ENCODE measurements around the gene CMTM2. TPM values are rescaled to one million over a fixed set of nuclear protein-coding genes. Genes with fewer than 3 reads are reported as not detected.
"Not testable (repeated sequence)": the region's sequence is repeated elsewhere in the genome, so short reads cannot be mapped to it uniquely, and the experiment has no call there.

CMTM2 gene
- total and polyA plus RNA-seq, 9 donors, result 0.25 to 0.68 (median 0.44) TPM

DNA sequence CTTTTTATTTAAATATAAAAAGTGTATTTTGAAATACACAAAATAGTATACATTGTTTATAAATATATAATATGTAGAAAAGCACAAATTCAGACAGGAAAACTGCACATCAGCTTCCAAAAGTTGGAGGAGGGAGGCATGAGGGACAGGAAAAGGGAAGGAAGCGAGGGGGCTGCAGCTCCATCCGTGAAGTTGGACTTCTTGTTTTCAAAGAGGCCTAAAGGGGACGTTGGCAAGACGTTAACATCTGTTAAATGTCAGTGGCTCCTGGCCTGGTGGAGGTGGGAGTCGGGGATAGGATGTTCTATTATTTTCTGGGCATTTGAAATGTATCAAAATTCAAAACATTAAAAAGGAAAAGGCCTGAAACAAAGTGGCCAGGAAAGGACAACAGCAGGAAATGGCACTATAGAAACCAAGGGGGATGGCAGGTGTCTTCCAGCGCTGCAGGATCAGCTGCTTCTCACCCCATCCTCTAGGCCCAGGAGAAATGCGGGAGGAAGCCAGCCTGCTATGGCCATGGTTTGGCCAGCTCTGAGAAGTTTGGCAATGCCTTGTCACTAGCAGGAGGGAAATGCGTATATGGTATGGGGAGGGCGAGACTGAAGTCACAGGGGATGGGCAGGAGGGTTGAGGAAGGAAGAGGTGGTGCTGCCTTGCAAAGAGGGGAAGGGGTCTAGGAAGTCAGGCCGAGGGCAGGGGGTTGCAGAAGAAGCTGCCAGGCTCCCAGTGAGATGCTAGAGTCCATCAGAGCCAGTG is 6.4 kb downstream of the CMTM2 start:
- DNase-seq, result peak; percentile 46
- Histone ChIP-seq H3K4me3 (ENCODE audit: low read length) (no peak overlapping the region), H3K36me3 (ENCODE audit: control insufficient read depth, insufficient read depth, low read length) (no peaks in the 10 kb centered on the region), H3K9me3 (replicated peaks; ENCODE audit: control insufficient read depth, low read depth, low read length) (no peaks in the 10 kb centered on the region), H3K27ac (ENCODE audit: low read length) (peak overlapping the region; percentile 1), H3K27me3 (ENCODE audit: control insufficient read depth, insufficient read depth, low read length) (no peaks in the 10 kb centered on the region), H3K4me1 (ENCODE audit: control insufficient read depth, insufficient read depth, low read length) (peaks cover 33% of the 10 kb centered on the region)
- 42% methylated on average over 8 of the region's 10 CpGs for WGBS (ENCODE audit: insufficient coverage)

GRCh38 chr16:66587881-66588600 is 8.8 kb downstream of the CMTM2 start:
- Histone ChIP-seq H3K4me3 (ENCODE audit: low read length) (no peak overlapping the region), H3K9me3 (replicated peaks; ENCODE audit: control insufficient read depth, low read depth, low read length) (no peaks in the 10 kb centered on the region), H3K27me3 (ENCODE audit: control insufficient read depth, insufficient read depth, low read length) (no peaks in the 10 kb centered on the region), H3K4me1 (ENCODE audit: control insufficient read depth, insufficient read depth, low read length) (peaks cover 22% of the 10 kb centered on the region), H3K27ac (ENCODE audit: low read length) (no peak overlapping the region), H3K36me3 (ENCODE audit: control insufficient read depth, insufficient read depth, low read length) (no peaks in the 10 kb centered on the region)
- DNase-seq, result no peak
- WGBS (ENCODE audit: insufficient coverage), result 50% methylated on average over 4 of the region's 7 CpGs

- DNase-seq, result peak; percentile 43
- Histone ChIP-seq H3K27ac (ENCODE audit: low read length) (no peak overlapping the region), H3K27me3 (ENCODE audit: control insufficient read depth, insufficient read depth, low read length) (no peaks in the 10 kb centered on the region), H3K4me3 (ENCODE audit: low read length) (no peak overlapping the region), H3K9me3 (replicated peaks; ENCODE audit: control insufficient read depth, low read depth, low read length) (no peaks in the 10 kb centered on the region), H3K36me3 (ENCODE audit: control insufficient read depth, insufficient read depth, low read length) (no peaks in the 10 kb centered on the region), H3K4me1 (ENCODE audit: control insufficient read depth, insufficient read depth, low read length) (peaks cover 22% of the 10 kb centered on the region)
- WGBS (ENCODE audit: insufficient coverage), result 92% methylated on average over 4 of the region's 8 CpGs
Observed at GRCh38 chr16:66588981-66589713, 9.9 kb downstream of the CMTM2 start.

- no peak overlapping the region for H3K4me3 ChIP-seq (ENCODE audit: low read length)
- H3K4me1 ChIP-seq (ENCODE audit: control insufficient read depth, insufficient read depth, low read length), result peaks cover 22% of the 10 kb centered on the region
- no peaks in the 10 kb centered on the region for H3K9me3 ChIP-seq (replicated peaks; ENCODE audit: control insufficient read depth, low read depth, low read length)
- H3K27me3 ChIP-seq (ENCODE audit: control insufficient read depth, insufficient read depth, low read length), result no peaks in the 10 kb centered on the region
- no peak overlapping the region for H3K27ac ChIP-seq (ENCODE audit: low read length)
- 82% methylated on average over 5 of the region's 8 CpGs for whole genome bisulfite sequencing (ENCODE audit: insufficient coverage)
- no peak for DNase-seq
- H3K36me3 ChIP-seq (ENCODE audit: control insufficient read depth, insufficient read depth, low read length), result no peaks in the 10 kb centered on the region
Observed at GRCh38 chr16:66590322-66590721, 11.1 kb downstream of the CMTM2 start.

- Histone ChIP-seq H3K9me3 (replicated peaks; ENCODE audit: control insufficient read depth, low read depth, low read length) (no peaks in the 10 kb centered on the region), H3K27me3 (ENCODE audit: control insufficient read depth, insufficient read depth, low read length) (no peaks in the 10 kb centered on the region), H3K4me3 (ENCODE audit: low read length) (no peak overlapping the region), H3K4me1 (ENCODE audit: control insufficient read depth, insufficient read depth, low read length) (peaks cover 16% of the 10 kb centered on the region), H3K36me3 (ENCODE audit: control insufficient read depth, insufficient read depth, low read length) (no peaks in the 10 kb centered on the region), H3K27ac (ENCODE audit: low read length) (no peak overlapping the region)
- no peak for DNase-seq
- 83% methylated on average over 3 of the region's 4 CpGs for WGBS (ENCODE audit: insufficient coverage)
Observed at GRCh38 chr16:66591018-66591417, 11.8 kb downstream of the CMTM2 start.

DNA sequence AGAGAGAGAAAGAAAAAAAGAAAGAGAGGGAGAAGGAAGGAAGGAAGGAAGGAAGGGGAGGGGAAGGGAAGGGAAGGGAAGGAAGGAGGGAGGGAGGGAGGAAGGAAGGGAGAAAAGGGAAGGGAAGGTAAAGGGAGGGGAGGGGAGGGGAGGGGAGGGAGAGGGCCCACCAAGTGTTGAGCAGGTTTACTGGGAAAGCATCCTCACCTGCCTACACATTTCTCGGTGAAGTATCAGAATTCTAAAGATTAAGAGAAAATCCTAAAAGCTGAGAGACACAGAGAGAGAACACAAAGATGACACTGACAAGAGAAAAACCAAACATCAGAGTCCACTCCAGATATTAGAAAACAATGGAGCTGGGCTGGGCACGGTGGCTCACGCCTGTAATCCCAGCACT is 13.0 kb downstream of the CMTM2 start:
- WGBS (ENCODE audit: insufficient coverage), result 92% methylated on average over 2 of the region's 3 CpGs
- no peaks in the 10 kb centered on the region for H3K36me3 ChIP-seq (ENCODE audit: control insufficient read depth, insufficient read depth, low read length)
- no peak overlapping the region for H3K4me3 ChIP-seq (ENCODE audit: low read length)
- H3K4me1 ChIP-seq (ENCODE audit: control insufficient read depth, insufficient read depth, low read length), result peaks cover 7% of the 10 kb centered on the region
- DNase-seq, result no peak
- no peaks in the 10 kb centered on the region for H3K9me3 ChIP-seq (replicated peaks; ENCODE audit: control insufficient read depth, low read depth, low read length)
- no peaks in the 10 kb centered on the region for H3K27me3 ChIP-seq (ENCODE audit: control insufficient read depth, insufficient read depth, low read length)
- no peak overlapping the region for H3K27ac ChIP-seq (ENCODE audit: low read length)

DNA sequence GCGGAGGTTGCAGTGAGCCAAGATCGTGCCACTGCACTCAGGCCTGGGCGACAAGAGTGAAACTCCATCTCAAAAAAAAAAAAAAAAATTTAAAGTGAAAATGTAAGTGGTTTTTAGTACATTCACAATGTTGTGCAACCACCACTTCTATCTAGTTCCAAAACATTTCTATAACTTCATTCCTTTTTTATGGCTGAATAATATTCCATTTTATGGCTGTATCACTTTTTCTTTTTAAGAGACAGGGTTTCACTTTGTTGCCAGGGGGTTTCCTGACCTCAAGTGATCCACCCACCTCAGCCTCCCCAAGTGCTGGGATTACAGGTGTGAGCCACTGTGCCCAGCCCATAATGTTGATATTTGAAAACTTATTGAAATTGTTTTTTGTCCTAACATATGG is 13.6 kb downstream of the CMTM2 start:
- H3K36me3 ChIP-seq (ENCODE audit: control insufficient read depth, insufficient read depth, low read length), result no peaks in the 10 kb centered on the region
- no peak for DNase-seq
- no CpG with 5 or more reads among the region's 3 CpGs for WGBS (ENCODE audit: insufficient coverage)
- H3K4me1 ChIP-seq (ENCODE audit: control insufficient read depth, insufficient read depth, low read length), result peaks cover 2% of the 10 kb centered on the region
- H3K4me3 ChIP-seq (ENCODE audit: low read length), result no peak overlapping the region
- no peaks in the 10 kb centered on the region for H3K27me3 ChIP-seq (ENCODE audit: control insufficient read depth, insufficient read depth, low read length)
- no peaks in the 10 kb centered on the region for H3K9me3 ChIP-seq (replicated peaks; ENCODE audit: control insufficient read depth, low read depth, low read length)
- no peak overlapping the region for H3K27ac ChIP-seq (ENCODE audit: low read length)

GRCh38 chr16:66594739-66595138 is 15.5 kb downstream of the CMTM2 start:
- H3K4me1 ChIP-seq (ENCODE audit: control insufficient read depth, insufficient read depth, low read length), result no peaks in the 10 kb centered on the region
- no peak for DNase-seq
- 67% methylated on average over 2 of the region's 7 CpGs for WGBS (ENCODE audit: insufficient coverage)
- no peaks in the 10 kb centered on the region for H3K36me3 ChIP-seq (ENCODE audit: control insufficient read depth, insufficient read depth, low read length)
- H3K27ac ChIP-seq (ENCODE audit: low read length), result no peak overlapping the region
- H3K9me3 ChIP-seq (replicated peaks; ENCODE audit: control insufficient read depth, low read depth, low read length), result no peaks in the 10 kb centered on the region
- no peak overlapping the region for H3K4me3 ChIP-seq (ENCODE audit: low read length)
- H3K27me3 ChIP-seq (ENCODE audit: control insufficient read depth, insufficient read depth, low read length), result no peaks in the 10 kb centered on the region

- H3K4me1 ChIP-seq (ENCODE audit: control insufficient read depth, insufficient read depth, low read length); DNase-seq; H3K9me3 ChIP-seq (replicated peaks; ENCODE audit: control insufficient read depth, low read depth, low read length); H3K4me3 ChIP-seq (ENCODE audit: low read length); H3K36me3 ChIP-seq (ENCODE audit: control insufficient read depth, insufficient read depth, low read length); H3K27me3 ChIP-seq (ENCODE audit: control insufficient read depth, insufficient read depth, low read length); H3K27ac ChIP-seq (ENCODE audit: low read length): not testable (repeated sequence)
- no CpG with 5 or more reads among the region's 4 CpGs for WGBS (ENCODE audit: insufficient coverage)
Observed at GRCh38 chr16:66596559-66596958, 17.3 kb downstream of the CMTM2 start.
